Spleen (tissue), 11 donors: ENCODE data around the gene MYH10. TPM values are rescaled to one million over a fixed set of nuclear protein-coding genes. Genes with fewer than 3 reads are reported as not detected.

Experiments
- DNase-seq: peaks from one replicate; pipeline ENCODE4 v3.0.0-alpha.2; 2020
- H3K27ac ChIP-seq, 8 donors: fragments of 200-600 bp; sonication (generic) in 7 of 8; 1 replicate in 4 of 8; 2 replicates in 4 of 8; pipeline versions ENCODE4 v1.5.0 to v1.8.0; 2016 to 2021; ENCODE audit warnings: inconsistent platforms in 4 of 8, mild to moderate bottlenecking in 4 of 8, moderate library complexity in 1 of 8
- H3K27me3 ChIP-seq, 7 donors: fragments of 200-600 bp; sonication (generic) in 6 of 7; replicated peaks in 1 of 7; 1 replicate in 4 of 7; 2 replicates in 3 of 7; pipeline versions ENCODE4 v1.5.0 to v1.8.0; 2016 to 2021; ENCODE audit warnings: inconsistent platforms in 3 of 7, mild to moderate bottlenecking in 1 of 7
- H3K36me3 ChIP-seq, 6 donors: fragments of 200-600 bp; sonication (generic) in 5 of 6; 1 replicate in 4 of 6; 2 replicates in 2 of 6; pipeline versions ENCODE4 v1.5.0 to v1.8.0; 2016 to 2021; ENCODE audit warnings: inconsistent platforms in 2 of 6
- H3K4me1 ChIP-seq, 6 donors: fragments of 200-600 bp; sonication (generic) in 5 of 6; 1 replicate in 3 of 6; 2 replicates in 3 of 6; pipeline versions ENCODE4 v1.5.0 to v1.8.0; 2016 to 2021; ENCODE audit warnings: inconsistent platforms in 3 of 6
- H3K4me3 ChIP-seq, 8 donors: fragments of 200-600 bp; sonication (generic) in 7 of 8; 1 replicate in 4 of 8; 2 replicates in 4 of 8; pipeline versions ENCODE4 v1.5.0 to v1.8.0; 2016 to 2021; ENCODE audit warnings: inconsistent platforms in 4 of 8, mild to moderate bottlenecking in 4 of 8, moderate library complexity in 2 of 8
- H3K9me3 ChIP-seq, 8 donors: fragments of 200-600 bp; sonication (generic) in 7 of 8; 1 replicate in 4 of 8; 2 replicates in 4 of 8; pipeline versions ENCODE4 v1.5.0 to v1.8.0; 2016 to 2021; ENCODE audit warnings: inconsistent platforms in 4 of 8
- POLR2A ChIP-seq, 3 donors: fragments of 450-650 bp; IDR thresholded peaks; one replicate each; pipeline ENCODE4 v1.5.1; 2017; ENCODE audit warnings: antibody characterized with exemption in 3 of 3, mild to moderate bottlenecking in 1 of 3
- POLR2AphosphoS5 ChIP-seq, 3 donors: sonication (generic); formaldehyde crosslinking; IDR thresholded peaks; one replicate each; pipeline ENCODE4 v1.5.1; 2017; ENCODE audit warnings: antibody characterized with exemption in 3 of 3
- WGBS, 5 donors: extraction: QIAGEN DNeasy Blood & Tissue Kit in 3 of 5; methylation state at CpG; one replicate each; pipeline versions ENCODE4 v1.1.5 to v1.1.7; 2013 to 2018; 5-methylcytosine and 5-hydroxymethylcytosine counted together
- intact Hi-C: fragments of 100-400 bp; cut with DNase I; formaldehyde crosslinking; loops from one replicate; pipeline ENCODE4 v1.15.0; 2023; ENCODE audit warnings: low total_unique reads
- polyA plus RNA-seq, 3 donors: library from polyadenylated mRNA; stranded (reverse); fragments of 200-250 nt; gene quantifications; one replicate each; pipeline ENCODE4 v1.2.1, GENCODE V29; 2013
- total RNA-seq, 7 donors: library from RNA; depleted of rRNA in 3 of 7; stranded (reverse); fragments of >200 nt in 3 of 7; fragmentation: NEBNext Ultra II Directional in 4 of 7; extraction: Animal tissue kit (Norgen Biotek cat#: 25700) in 4 of 7; gene quantifications; one replicate each; pipeline versions ENCODE4 v1.1.0 to v1.2.1, GENCODE V29; 2016 to 2021
- TF ChIP-seq, protein P1 (sequence below), 11 experiments: fragments of 200-600 bp in 7 of 11; fragments of 450-650 bp in 4 of 11; sonication (generic) in 4 of 11; IDR thresholded peaks in 8 of 11; conservative IDR thresholded peaks in 3 of 11; 1 replicate in 7 of 11; 2 replicates in 4 of 11; pipeline versions ENCODE4 v1.4.0 to v1.8.0; 2016 to 2021; ENCODE audit warnings: antibody characterized with exemption in 11 of 11, inconsistent platforms in 4 of 11, mild to moderate bottlenecking in 1 of 11
- donor health status: healthy with polysubstance abuse.
- donor health status: DM: no; HTN: no; CAD: no; lungs with moderate emphysema.
- donor health status: DM: no; HTN: no; CAD: no.
- donor health status: Bipolar disorder and iron deficiency.
- donor health status: healthy.
- donor health status: DM: no; HTN: no; CAD: no.
- donor health status: DM: yes; HTN: yes; CAD: no.

Gene MYH10
- total and polyA plus RNA-seq, 10 donors: 1.0 to 14.4 (median 7.5) TPM

DNA sequence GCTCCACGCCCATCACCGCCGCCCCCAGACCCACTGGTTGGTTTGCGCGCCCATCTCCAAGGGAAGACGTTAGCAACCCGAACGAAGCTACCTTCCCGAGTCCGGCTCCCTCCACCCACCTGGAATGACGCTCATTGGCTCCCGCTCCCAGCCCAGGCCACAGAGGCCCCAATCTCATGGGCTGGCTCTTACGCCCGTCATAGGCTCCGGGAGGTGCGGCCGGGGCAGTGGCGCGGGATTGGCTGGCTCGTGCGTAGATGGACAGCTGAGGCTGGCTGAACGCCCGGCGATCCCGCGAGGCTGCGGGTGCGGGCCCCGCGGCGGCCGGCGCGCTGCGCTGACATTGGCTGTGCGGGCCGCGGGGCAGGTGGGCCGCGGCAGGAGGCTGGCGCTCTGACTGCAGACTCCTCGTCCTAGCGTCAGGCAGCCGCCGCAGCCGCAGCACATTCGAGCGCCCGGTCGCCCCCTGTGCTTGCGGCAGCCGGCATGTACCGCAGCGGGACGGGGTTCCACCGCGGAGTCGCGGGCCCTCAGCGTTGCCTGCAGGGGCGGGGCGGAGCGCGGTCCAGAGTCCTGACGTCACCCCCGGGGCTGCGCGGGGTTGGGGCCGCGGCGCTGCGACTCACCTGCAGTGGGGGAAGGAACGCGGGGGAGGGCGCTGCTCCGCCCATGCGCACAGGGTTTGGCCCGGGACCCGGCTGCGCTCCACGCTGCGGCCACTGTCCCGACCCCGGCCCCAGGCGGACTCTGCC, 453 bp upstream of the MYH10 start:
- no peaks in the 10 kb centered on the region for H3K36me3 ChIP-seq
- H3K27ac ChIP-seq: peak overlapping the region in 3 of 8 donors; percentile 13 to 48 (median 31)
- peak; percentile 96 for DNase-seq
- 0 to 1% (median 1%) methylated on average over 10 to 85 of the region's 85 CpGs for WGBS, 5 donors
- intact Hi-C loops: no loop called here
- no peaks in the 10 kb centered on the region for H3K9me3 ChIP-seq
- peaks cover 3 to 98% (median 46%) of the 10 kb centered on the region in 7 donors for H3K27me3 ChIP-seq
- H3K4me1 ChIP-seq: peaks cover 13 to 36% (median 26%) of the 10 kb centered on the region in 6 donors
- H3K4me3 ChIP-seq: peak overlapping the region; percentile 65 to 88 (median 78)
- TF ChIP-seq POLR2A (IDR thresholded peaks at IDR 0.05) (no peak), POLR2AphosphoS5 (IDR thresholded peaks at IDR 0.05) (peak in 2 of 3 donors; percentile 62 to 64)
- TF ChIP-seq, protein P1, sequence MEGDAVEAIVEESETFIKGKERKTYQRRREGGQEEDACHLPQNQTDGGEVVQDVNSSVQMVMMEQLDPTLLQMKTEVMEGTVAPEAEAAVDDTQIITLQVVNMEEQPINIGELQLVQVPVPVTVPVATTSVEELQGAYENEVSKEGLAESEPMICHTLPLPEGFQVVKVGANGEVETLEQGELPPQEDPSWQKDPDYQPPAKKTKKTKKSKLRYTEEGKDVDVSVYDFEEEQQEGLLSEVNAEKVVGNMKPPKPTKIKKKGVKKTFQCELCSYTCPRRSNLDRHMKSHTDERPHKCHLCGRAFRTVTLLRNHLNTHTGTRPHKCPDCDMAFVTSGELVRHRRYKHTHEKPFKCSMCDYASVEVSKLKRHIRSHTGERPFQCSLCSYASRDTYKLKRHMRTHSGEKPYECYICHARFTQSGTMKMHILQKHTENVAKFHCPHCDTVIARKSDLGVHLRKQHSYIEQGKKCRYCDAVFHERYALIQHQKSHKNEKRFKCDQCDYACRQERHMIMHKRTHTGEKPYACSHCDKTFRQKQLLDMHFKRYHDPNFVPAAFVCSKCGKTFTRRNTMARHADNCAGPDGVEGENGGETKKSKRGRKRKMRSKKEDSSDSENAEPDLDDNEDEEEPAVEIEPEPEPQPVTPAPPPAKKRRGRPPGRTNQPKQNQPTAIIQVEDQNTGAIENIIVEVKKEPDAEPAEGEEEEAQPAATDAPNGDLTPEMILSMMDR (IDR thresholded peaks at IDR 0.05 in 8 of 11, conservative IDR thresholded peaks at IDR 0.05 in 3 of 11): peak in 3 of 11 experiments; percentile 20 to 45 (median 33)

DNA sequence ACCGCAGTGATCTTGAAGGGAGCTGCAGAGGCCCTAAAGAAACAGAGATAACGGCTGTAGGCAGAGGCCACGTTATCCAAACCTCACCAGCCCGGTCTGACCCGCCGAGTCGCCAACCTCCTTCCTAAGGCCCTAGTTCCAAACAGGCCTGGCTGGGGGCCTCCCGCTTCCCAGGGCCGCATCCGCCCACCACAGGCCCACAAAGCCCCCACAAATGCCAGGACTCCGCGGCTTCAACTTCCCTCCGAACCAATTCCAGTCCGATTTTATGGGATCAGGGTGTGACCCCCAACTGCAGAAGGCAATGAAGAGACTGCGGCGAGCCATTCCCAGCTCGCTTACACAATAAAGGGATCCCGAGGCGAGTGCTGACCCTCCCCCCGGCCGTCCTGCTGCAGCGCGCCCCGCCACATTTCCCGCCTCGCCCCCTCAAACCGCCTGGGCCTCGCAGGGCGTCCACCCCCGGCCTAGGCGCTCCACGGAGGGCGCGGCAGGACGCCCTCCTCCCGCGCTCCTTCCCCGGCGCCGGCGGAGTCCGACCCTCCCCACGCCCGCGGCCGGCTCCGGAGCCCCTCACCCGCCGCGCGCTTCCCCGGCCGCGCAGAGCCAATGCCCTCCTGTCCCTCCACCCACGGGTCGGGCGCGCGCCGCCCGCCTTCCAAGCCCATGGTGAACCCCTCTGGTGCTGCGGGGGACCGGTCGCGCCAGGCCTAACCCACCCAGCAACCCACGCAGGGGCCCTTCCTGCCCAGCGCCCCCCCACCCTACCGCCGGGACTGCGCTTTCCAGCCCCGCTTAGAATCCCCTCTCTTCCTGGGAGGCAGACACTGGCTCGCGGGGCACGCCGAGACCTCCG, 926 bp downstream of the MYH10 start:
- TF ChIP-seq POLR2A (IDR thresholded peaks at IDR 0.05) (no peak), POLR2AphosphoS5 (IDR thresholded peaks at IDR 0.05) (no peak)
- TF ChIP-seq, protein P1 (IDR thresholded peaks at IDR 0.05 in 8 of 11, conservative IDR thresholded peaks at IDR 0.05 in 3 of 11): no peak
- H3K4me3 ChIP-seq: peak overlapping the region; percentile 65 to 88 (median 78)
- peaks cover 13 to 36% (median 26%) of the 10 kb centered on the region in 6 donors for H3K4me1 ChIP-seq
- no peaks in the 10 kb centered on the region for H3K9me3 ChIP-seq
- WGBS, 5 donors: 2 to 5% (median 3%) methylated on average over 36 to 76 of the region's 76 CpGs
- no peaks in the 10 kb centered on the region for H3K36me3 ChIP-seq
- peaks cover 3 to 98% (median 52%) of the 10 kb centered on the region in 7 donors for H3K27me3 ChIP-seq
- DNase-seq: peak; percentile 77
- H3K27ac ChIP-seq: peak overlapping the region in 3 of 8 donors; percentile 10 to 48 (median 31)
- intact Hi-C loops: no loop called here

DNA sequence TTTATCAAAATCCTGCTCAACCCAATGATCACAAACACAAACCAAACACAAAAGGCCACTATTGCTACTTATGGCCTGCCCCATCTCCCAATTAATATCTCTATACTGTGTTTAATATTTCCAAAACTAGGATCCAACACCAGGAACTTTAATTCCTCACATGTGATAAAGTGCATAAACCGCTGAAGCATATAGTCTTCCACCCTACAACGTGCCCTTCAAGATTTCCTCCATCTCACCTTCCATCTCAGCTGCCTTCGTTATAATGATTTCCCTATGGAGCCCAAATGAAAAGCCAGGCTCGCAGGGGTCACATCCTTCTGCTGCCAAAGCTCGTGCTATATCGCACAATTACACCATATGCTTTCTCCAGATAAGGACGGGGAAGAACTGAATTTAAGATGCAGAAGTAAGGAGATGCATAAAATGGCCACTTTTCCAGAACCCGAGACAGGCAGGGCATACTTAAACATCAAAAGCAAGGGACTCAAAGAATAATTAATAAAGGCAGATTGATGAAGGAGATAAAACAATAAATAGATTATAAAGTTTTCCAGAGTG, 1.8 kb downstream of the MYH10 start:
- Histone ChIP-seq H3K9me3 (no peaks in the 10 kb centered on the region), H3K27ac (no peak overlapping the region), H3K27me3 (peaks cover 3 to 90% (median 52%) of the 10 kb centered on the region in 7 donors), H3K36me3 (no peaks in the 10 kb centered on the region), H3K4me3 (peak overlapping the region in 1 of 8 donors; percentile 77), H3K4me1 (peaks cover 13 to 36% (median 26%) of the 10 kb centered on the region in 6 donors)
- no peak for DNase-seq
- TF ChIP-seq POLR2A (IDR thresholded peaks at IDR 0.05): no peak
- no peak for TF ChIP-seq POLR2AphosphoS5 (IDR thresholded peaks at IDR 0.05)
- TF ChIP-seq, protein P1 (IDR thresholded peaks at IDR 0.05 in 8 of 11, conservative IDR thresholded peaks at IDR 0.05 in 3 of 11): no peak
- 45 to 57% (median 50%) methylated on average over 8 of the region's 8 CpGs for WGBS, 5 donors
- intact Hi-C loops: no loop called here
